ENCODE data around the gene MTAP.
"Not testable (repeated sequence)": the region's sequence is repeated elsewhere in the genome, so short reads cannot be mapped to it uniquely, and the experiment has no call there.

Gene MTAP

DNA sequence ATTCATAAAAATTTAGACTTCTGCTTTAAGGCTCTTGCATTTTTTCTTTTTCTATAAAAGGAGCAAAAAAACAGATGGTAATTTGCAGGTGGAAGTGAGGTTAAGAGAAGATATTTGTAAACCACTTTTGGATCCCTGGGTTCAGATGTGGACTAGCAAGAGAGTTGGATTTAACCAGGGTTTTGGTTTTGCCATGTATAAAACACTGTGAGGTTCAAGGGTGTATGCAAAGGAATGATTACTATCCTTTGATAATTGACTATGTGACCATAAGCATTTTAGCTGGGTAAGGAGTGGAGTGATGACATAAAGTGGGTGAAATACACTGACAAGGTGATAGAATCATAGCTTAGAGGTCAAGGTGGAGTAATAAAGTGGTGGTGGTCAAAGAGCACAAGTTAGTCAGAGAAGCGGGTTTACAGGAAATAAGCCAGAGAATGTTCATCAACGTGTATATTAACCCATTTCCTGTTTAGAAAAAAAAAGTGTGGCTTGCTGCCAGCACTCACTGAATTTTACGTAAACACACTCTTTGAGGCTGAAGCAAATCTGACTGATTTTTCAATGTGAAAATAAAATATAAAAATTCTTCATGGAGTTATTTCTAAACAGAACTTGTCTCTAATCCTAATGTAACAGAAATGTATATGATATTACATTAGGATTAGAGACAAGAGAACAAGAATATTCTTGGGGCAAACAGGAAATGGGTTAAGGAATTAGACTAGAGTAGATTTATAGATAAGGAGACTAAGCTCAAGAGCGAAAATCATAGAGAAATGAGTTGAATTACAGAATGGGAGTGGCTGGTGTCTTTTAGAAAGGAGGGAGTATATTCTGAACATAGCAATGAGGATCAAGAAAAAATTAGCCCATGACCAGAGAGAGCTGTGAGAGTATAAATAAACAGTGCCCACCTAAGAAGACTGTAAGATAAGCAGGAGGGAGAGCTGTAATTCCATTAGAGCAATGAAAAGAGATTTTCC is 117.2 kb downstream of the MTAP start:
- DNase-seq (ENCODE audit: low spot score), result peak; percentile 48

DNA sequence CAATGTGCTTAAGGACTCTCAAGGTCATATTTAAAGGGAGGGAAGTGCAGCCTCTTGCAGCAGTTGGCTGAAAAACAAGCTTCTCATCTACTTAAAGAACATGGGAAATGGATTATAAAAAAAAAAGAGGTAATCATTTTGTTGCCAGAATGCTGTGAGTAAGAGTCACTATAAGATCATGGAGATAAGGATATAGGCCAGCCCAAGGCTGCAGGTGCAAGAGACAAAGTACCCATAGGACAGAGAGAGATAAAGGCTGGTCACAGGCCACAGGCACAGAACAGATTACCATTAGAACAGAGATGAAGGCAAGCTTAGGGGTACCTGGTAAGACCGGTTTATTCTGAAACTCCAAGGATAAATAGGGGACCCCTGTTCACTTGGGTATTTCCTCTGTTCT is 121.3 kb downstream of the MTAP start:
- DNase-seq (ENCODE audit: low spot score), result no peak

DNA sequence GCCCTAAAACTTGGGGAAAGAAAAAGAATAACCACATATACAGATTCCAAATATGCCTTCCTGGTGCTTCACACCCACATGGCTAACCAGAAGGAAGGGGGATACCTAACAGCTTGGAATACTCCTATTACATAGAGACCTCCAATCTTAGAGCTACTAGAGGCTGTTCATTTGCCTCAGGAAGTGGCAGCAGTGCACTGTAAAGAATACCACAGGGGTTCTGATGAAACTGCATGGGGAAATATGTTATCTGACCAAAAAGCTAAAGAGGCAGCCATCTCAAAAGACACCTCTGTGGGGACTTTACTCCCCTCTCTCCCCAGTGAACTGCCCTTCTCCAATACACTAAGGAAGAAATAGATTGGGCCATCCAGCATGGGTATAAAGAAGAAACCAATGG is 125.3 kb downstream of the MTAP start:
- DNase-seq (ENCODE audit: low spot score), result no peak

DNA sequence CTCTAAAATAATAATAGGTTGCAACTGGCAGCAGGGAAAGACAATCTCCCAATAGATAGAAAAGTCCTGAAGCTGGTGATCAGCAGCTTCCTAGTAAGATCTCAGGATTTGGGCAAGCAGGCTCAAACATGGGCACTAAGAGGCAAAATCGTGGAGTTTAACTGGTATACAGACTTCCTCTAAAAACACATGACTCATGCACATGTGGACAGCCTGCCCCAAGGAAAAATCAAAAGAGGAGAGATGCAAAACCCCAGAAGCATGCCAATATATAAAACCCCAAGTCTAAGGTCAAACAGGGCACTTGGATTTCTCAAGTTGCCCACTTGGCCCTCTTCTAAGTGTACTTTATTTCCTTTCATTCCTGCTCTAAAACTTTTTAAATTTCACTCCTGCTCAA is 129.0 kb downstream of the MTAP start:
- no peak for DNase-seq (ENCODE audit: low spot score)

DNA sequence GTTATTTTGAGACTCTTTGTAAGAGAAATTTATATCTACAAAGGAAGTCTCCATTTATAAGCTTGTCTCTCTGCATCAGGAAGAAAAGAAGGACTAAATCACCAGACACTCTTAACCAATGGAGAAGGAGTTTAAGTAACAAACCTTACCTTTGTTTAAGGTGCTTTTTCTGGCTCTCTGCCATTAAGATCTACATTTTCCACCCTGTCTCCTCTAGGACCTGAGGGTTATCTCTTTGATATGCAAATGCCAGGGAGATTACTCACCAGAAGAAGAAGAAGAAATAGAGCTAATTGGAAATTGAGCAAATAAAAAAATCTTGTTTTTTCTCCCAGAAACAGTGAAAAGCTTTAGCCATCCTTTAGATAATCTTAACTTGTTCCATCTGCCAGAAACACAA is 130.8 kb downstream of the MTAP start:
- no peak for DNase-seq (ENCODE audit: low spot score)

DNA sequence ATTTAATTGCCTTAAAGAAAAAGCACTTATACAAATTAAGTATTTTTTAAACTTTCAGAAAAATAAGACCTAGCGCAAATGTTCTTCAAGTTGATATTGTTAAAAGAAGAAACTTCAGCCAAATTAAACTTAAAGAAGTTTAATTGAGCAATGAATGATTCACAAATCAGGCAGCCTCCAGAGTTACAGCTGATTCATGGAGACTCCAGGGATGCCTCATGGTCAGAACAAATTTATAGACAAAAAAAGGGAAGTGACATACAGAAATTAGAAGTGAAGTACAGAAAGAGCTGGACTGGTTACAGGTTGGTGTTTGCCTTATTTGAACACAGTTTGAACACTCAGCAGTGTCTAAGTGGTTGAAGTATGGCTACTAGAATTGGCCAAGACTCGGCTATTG is 131.4 kb downstream of the MTAP start:
- no peak for DNase-seq (ENCODE audit: low spot score)

DNA sequence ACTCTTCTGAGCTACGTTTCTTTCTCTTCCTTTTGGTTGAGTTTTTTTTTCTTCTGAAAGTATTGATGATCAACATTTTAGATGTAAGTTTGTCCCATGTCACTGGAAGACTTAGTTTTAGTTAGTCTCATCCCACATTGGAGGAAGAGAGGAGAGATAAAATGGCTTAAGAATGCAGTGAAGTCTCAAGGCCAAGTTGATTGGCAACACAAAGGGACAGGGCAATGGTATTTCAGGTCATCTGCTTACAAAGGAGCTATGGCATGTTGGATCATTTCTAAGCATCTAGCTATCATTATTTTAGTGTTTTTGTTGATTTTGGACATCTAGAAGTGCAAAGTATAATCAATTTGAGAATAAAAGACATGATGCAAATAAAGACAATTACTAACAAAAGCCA is 133.2 kb downstream of the MTAP start:
- DNase-seq (ENCODE audit: low spot score), result no peak

DNA sequence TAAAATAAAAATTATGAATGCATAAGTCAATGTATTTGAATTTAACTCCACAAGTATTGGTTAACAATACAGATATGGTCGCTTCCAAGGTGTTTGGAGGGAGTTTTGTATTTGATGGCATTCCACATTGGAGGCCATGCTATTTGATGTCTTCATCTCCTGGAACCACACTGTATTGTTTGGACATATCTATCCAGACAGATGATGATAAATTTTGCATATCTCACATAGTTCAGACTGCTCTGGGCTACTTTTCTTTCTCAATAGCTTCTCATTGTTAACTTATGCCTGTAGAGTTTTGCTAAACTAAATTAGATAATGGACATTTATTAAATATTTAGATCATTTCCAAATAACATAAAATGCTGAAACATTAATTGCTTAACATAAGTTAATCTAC is 133.7 kb downstream of the MTAP start:
- no peak for DNase-seq (ENCODE audit: low spot score)

DNA sequence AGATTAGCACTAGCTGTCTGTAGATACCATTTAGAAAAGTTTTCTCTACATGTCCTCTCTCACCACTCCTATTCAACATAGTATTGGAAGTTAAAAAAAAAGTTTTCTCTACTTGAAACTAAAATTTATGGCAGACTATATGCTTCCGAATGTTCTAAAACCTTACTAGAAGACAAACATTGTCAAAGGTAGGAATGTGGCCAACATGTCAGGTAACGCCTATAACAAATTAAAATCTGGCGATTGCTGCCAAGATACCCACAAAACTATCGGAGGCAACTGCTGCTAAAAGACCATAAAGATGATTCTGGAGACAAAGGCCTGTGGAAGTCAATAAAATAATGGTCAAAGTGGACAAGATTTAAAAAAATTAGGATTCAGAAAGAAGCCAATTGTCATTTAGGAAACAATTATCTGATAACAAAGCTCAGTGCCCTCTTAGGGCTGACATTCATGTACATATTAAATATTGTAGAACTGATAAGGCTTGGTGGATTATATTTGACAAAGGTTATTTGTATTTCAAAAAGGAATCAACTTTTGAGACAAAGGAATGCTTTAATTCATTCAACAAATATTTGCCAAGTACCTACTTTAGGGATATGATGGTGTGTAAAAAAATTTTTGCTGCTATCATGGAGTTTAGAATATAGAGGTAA is 139.0 kb downstream of the MTAP start:
- no peak for DNase-seq (ENCODE audit: low spot score)

DNA sequence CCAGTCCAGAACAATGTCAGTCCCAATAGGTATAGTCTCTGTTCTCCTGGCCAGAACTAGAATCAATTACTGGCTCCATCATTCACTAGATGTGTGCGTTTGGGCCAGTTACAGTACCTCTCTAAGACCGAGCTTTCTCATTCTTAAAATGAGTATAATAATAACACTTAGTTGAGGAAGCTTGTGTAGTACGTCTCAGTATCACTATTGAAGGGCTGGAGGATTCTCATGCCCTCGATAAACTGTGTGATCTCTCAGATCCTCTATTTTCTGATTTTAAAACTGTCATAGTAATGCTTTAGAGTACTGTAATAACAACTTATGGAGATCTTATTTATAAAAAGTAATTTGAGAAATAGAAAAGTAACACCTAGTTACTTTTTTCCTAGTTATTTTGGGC is 141.0 kb downstream of the MTAP start:
- no peak for DNase-seq (ENCODE audit: low spot score)

DNA sequence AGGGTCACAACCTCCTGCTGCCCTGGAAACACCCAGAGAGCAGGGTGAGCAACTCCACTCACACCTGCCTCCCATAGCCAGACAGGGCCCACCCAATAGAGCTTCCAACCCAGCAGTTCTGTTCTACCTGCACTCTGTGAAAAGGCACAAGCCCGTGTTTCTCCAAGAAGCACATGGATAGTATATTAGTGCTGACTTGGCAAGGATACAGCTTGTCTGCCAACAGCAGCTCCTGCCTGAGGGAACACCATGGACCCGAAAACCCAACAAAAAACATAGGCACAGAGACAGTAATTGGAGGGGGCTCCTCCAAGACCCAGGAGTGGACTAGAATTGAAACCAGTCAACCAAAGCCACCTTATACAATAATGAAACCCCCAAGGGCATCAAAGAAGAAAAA is 143.2 kb downstream of the MTAP start:
- no peak for DNase-seq (ENCODE audit: low spot score)

DNA sequence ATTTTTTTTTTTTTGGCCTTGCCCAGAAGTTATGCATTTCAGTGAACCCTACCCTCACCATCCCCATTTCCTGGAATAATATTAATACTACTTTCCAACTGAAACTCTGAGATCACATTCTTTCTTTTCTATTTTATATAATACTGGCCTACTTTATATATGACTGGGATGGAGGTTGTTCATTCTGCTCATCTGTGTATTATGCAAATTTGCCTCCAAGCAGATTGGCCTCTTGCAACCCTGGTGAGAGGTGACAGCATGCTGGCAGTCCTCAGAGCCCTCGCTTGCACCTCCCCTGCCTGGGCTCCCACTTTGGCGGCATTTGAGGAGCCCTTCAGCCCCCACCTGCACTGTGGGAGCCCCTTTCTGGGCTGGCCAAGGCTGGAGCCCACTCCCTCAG is 156.4 kb downstream of the MTAP start:
- no peak for DNase-seq (ENCODE audit: low spot score)

DNA sequence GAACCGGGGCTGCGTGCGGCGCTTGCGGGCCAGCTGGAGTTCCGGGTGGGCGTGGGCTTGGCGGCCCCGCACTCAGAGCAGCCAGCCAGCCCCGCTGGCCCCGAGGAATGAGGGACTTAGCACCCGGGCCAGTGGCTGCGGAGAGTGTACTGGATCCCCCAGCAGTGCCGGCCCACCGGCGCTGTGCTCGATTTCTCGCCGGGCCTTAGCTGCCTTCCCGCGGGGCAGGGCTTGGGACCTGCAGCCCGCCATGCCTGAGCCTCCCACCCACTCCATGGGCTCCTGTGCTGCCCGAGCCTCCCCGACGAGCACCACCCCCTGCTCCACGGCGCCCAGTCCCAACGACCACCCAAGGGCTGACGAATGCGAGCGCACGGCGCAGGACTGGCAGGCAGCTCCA is 156.8 kb downstream of the MTAP start:
- DNase-seq (ENCODE audit: low spot score), result not testable (repeated sequence)

DNA sequence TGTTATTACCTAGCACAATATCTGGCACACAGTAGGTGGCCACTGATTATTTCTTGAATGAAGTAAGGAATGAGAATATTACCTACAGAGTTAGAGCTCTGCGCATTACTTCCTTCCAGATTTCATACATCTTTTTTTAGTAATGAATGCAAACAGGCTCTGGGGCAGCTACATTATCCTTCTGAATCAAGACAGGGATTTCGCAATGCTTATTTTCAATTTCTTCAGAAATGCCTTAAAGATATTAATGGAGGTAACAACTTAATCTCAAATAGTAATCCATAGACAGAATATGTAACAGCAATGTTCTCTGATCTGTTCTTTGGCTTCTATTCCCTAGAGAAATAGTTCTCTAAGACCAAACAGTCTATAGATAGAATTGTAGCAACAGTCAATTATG is 159.1 kb downstream of the MTAP start:
- DNase-seq (ENCODE audit: low spot score), result no peak

DNA sequence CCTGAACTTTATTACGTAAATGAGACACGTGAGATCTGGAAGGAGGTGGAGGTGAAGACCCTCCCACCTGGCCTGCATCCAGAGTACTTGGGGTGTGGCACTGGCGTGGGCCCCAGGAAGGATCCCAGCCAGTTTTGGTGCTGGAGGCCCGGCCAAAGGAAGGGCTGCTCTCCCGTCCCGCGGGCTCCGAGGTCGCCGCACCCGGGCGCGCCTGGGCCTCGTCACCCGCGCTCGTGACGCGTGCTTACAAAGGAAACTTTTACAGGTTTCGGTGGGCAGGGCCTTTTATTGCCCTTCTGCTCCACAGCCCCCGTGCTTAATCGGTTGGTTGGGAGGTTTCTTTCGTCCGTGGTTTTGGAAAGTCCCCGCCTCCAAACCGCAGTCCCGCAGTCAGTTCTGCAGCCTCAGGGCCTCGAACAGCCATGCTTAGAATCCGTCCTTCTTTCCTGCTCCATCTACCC is 162.5 kb downstream of the MTAP start:
- peak; percentile 29 for DNase-seq (ENCODE audit: low spot score)

DNA sequence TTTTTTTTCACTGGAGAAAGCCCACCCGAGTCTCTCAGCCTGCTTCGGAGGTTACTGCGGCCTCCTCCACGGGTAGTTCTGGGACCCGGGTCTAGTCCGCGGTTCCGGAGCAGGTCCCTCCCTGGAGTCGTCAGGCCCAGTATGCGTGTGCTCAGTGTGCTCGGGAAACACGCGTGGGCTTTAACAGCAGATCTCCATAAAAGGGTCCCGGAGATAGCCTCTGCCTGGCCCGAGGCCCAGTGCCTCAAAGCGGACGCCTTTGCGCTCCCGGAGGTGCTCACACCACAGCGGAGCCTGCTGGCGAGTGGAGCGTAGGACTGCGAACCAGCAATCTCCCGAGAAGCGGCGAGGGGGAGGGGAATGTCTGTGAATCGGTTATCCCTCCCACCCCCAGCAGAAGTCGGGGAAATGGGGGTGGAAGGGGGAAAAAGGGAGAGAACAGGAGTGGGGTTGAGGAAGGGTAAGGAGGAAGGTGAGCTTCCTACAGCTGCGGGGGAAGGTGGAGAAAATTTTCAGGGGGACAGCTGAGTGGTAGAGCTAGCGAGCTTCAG is 163.0 kb downstream of the MTAP start:
- DNase-seq (ENCODE audit: low spot score), result peak; percentile 17

DNA sequence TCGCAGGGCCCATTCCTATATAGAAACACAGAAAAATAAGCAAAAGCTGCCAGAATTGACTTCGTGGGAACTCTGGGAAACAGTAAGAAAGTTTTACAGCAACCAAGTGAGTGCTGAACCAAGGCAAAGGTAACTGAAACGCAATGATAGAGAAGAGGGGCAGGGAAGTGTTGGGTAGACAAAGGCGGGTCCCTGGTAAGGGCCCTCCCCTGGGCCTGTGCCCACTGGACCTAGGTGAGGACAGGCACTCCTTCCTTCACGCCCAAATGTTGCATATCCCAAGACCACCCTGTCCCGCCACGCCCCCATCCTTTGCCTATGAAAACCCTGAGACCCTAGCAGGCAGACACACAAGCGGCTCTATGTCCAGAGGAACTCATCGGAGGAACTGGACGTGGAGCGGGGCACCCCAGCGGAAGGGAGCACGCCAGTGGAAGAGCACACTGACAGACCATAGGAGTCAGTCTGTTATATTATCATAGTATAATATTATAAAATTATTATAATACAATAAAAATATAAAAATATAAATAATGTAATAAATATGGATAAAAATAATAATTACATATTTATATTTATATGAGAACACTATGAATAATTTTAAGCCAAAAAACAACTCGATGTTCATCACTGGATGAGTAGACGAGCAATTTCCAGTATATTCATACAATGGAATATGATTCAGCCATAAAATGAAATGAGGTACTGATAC is 163.9 kb downstream of the MTAP start:
- DNase-seq (ENCODE audit: low spot score), result no peak

DNA sequence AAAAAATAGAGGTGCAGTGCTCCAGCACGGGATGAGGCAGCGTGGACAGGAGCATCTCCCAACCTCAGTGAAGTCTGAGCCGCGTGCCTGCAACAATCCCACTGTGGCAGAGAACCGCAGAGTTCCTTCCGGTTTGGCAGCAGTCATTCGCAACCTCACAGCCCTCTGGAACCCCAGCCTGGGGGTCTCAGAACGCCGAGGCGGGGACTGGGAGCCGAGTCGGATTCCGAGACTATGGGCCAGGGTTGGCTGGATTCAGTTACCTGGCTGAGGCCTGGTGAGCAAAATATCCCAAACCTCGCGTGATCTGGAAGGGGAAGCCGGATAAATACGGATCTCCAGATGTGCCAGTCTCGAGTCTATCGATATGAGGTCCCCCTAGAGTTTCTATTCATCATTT is 164.7 kb downstream of the MTAP start:
- no peak for DNase-seq (ENCODE audit: low spot score)

DNA sequence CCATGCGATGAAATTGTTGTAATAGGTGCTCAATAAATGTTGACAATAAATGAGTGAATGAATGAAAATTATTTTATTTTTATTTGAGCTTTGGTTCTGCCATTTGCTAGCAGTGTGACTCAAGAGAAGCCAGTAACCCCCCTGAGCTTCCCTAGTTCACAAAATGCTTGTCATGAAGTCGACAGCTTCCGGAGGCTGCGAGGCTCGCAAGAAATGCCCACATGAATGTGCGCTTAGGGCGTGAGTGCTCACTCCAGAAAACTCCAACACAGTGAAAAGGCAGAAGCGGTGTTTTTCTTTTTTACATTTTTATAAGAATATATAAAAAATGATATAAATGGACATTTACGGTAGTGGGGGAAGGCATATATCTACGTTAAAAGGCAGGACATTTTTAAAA is 165.3 kb downstream of the MTAP start:
- no peak for DNase-seq (ENCODE audit: low spot score)

DNA sequence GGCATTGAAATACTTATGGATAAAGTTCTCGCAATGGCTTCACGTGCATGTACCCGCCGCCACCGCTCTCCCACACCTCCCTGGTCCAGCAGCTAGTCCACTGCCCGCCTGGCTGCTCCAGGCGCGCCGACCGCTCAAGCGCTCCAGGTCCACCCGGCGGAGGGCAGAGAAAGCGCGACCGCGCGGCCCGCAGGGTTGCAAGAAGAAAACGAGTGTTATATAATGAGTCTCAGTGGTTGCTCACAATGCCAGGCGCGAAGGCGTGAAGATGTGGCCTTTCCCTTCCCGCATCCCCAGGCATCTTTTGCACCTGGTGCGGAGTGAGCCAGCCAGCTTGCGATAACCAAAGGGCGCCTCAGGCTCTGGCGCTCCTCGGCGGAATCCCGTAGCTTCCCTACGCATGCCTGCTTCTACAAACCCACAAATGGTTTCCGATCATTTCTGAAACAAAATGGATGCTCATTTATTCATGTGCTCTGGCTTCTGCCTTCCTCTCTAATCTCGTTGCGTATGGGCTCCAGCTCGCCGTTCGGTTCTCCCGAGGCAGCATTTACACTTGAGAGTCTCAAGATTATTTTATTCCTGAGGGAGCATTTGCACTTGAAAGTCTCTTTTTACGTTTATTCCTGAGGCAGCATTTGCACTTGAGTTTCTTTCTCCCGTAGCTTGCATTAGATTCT is 166.0 kb downstream of the MTAP start:
- DNase-seq (ENCODE audit: low spot score), result no peak

DNA sequence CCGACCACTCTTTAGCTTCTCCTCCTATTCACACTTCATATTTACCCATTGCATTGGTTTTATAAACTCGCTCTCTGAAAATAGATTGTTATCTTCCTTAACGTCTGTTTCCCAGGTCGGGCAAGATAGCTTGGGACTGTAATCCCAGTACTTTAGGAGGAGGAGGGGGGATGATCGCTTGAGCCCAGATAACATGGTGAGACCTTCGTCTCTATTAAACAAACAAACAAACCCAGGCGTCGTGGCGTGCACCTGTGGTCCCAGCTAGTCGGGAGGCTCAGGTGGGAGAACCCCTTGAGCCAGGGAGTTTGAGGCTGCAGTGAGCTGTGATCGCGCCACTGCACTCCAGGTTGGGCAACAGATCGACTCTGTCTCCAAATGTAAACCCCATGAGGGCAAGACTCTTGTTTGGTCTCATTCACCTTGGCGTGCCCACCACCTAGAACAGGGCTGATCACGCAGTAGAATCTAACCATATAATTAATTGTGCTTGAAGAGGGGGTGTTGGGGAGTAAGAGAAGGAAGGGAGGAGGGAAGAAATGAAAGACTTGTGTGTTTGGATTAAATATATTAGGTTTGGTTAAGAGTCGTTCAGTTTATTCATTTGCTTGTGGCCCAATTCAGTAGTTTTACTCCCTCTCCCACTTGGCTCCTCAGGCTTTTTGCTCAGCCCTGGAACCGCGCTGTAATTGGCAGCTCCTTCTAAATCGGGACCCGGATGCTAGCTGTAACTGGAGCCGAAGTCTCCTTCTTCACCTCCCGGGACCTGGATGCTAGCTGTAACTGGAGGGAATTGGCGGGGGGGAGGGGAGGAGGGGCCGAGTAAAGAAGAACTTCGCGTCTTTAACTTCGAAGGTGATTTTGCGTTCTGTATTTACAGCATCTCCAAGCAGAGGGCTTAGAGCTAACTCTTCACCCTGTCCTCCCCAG is 166.8 kb downstream of the MTAP start:
- DNase-seq (ENCODE audit: low spot score), result no peak

Data from CD4-positive, alpha-beta T cell treated with Interleukin-6 at 100 ng/mL for 8 hours (primary cell).